SJSA1 (cell line): ENCODE measurements around the gene TRUB1. TPM values are rescaled to one million over a fixed set of nuclear protein-coding genes. Genes with fewer than 3 reads are reported as not detected.
"Not testable (repeated sequence)": the region's sequence is repeated elsewhere in the genome, so short reads cannot be mapped to it uniquely, and the experiment has no call there.

Source experiments
- DNase-seq, 2 experiments: peaks; one replicate each; pipeline ENCODE4 v3.0.0-alpha.2; 2015 to 2020; ENCODE audit warnings: low spot score in 2 of 2, low read depth in 1 of 2
- H3K27ac ChIP-seq: fragments of 250-450 bp; sonication (Bioruptor Pico); 2 replicates; pipeline ENCODE4 v1.5.1; 2020; ENCODE audit warnings: mild to moderate bottlenecking, moderate library complexity
- H3K27me3 ChIP-seq: fragments of 250-450 bp; sonication (Bioruptor Pico); replicated peaks from 2 replicates; pipeline ENCODE4 v1.5.1; 2020; ENCODE audit warnings: mild to moderate bottlenecking, moderate library complexity
- H3K36me3 ChIP-seq: fragments of 250-450 bp; sonication (Bioruptor Pico); 2 replicates; pipeline ENCODE4 v1.5.1; 2020; ENCODE audit warnings: mild to moderate bottlenecking
- H3K4me1 ChIP-seq: fragments of 250-450 bp; sonication (Bioruptor Pico); replicated peaks from 2 replicates; pipeline ENCODE4 v1.6.1; 2021; ENCODE audit warnings: mild to moderate bottlenecking
- H3K4me3 ChIP-seq: fragments of 250-450 bp; sonication (Bioruptor Pico); 2 replicates; pipeline ENCODE4 v1.5.1; 2020; ENCODE audit warnings: mild to moderate bottlenecking
- H3K9me3 ChIP-seq: fragments of 250-450 bp; sonication (Bioruptor Pico); replicated peaks from 2 replicates; pipeline ENCODE4 v1.5.1; 2020; ENCODE audit warnings: mild to moderate bottlenecking
- total RNA-seq: library from RNA; depleted of rRNA; stranded (reverse); fragments of >200 nt; shearing (Covaris generic); gene quantifications from 2 replicates; pipeline ENCODE4 v1.2.3, GENCODE V29; 2014; rRNA removed

The TRUB1 gene
- total RNA-seq = 55.9 and 110 TPM in 2 replicates

DNA sequence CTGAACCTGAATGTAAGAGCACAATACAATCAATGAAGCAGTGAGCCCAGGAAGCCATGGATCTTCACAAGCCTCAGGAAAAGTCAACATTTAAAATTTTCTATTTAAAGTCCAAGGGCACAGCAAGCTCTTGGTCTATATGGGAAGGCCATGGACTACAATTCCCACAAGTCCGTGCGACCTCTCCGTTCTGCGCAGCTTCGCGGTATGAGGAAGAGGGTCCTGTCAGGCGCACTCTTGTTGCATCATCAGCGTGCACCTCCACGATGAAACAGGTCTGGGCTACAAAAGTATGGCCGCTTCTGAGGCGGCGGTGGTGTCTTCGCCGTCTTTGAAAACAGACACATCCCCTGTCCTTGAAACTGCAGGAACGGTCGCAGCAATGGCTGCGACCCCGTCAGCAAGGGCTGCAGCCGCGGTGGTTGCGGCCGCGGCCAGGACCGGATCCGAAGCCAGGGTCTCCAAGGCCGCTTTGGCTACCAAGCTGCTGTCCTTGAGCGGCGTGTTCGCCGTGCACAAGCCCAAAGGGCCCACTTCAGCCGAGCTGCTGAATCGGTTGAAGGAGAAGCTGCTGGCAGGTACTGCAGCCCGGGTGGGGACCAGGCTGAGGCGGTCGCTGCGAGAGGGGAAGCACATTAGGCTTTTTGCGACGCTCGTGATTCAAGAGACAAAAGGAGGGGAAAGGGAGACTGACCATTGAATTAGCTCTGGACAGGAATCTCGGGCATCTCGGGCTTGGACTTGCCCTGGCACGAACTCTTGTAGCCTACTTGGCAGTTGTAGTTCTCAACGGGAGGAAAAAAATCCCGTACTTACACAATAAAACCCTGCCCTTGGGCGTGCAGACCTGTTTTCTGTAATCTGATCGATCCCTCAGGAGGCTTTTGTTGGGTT lies at the start of gene TRUB1:
Gene TRUB1 (plus strand): TSS at position 234 of the 894 bp plus-strand sequence. CDS start 59 bp downstream, at position 293.
- Histone ChIP-seq H3K9me3 (no peaks in the 10 kb centered on the region), H3K36me3 (peaks cover 24% of the 10 kb centered on the region), H3K27me3 (no peaks in the 10 kb centered on the region), H3K4me3 (peak within 1 kb of the TSS; percentile 85), H3K4me1 (peaks cover 22% of the 10 kb centered on the region), H3K27ac (peak within 1 kb of the TSS; percentile 58)
- DNase-seq = peak; percentile 88 to 94

DNA sequence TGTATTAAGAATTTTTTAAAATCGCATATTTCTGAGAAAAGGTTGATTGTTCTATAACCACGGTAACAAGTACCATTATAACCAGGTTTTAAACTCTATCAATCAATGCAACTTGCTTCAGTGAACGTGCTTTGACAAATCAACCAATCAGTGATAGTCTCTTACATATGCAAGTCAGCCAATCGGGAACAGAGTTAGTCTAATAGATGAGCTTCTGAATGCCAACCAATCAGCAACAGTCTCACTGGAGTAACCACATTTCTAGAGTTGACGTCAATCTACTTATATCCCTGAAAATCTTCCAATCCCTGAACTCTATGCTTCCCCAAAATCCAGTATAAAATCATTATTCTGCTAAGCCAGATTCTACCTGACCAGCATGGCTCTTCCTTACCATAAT lies 44.7 kb upstream of the TRUB1 start:
- Histone ChIP-seq H3K36me3 (no peaks in the 10 kb centered on the region), H3K27ac (no peak overlapping the region), H3K4me1 (no peaks in the 10 kb centered on the region), H3K27me3 (no peaks in the 10 kb centered on the region), H3K9me3 (no peaks in the 10 kb centered on the region), H3K4me3 (no peak overlapping the region)
- DNase-seq = no peak

DNA sequence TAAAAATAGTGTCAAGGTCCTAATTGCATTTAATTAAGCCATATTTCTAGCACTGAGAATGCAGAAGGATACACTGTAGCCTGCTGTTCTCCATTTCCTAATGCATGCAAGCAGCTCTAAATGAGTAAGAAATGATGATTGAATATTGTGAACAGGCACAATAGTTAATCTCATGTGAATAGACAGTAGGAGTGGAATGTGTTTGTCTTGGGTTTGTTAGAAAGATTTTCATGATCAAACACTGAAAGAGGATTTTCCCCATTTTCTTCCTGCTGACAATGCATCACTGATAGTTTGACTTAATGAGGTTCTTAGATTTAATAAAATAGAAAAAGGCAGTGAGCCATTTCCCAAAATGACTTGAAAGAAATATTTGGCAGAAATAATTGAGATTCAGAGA lies 43.1 kb upstream of the TRUB1 start:
- no peaks in the 10 kb centered on the region for H3K36me3 ChIP-seq
- no peaks in the 10 kb centered on the region for H3K27me3 ChIP-seq
- H3K9me3 ChIP-seq = no peaks in the 10 kb centered on the region
- no peak overlapping the region for H3K27ac ChIP-seq
- no peak for DNase-seq
- H3K4me3 ChIP-seq = no peak overlapping the region
- H3K4me1 ChIP-seq = no peaks in the 10 kb centered on the region

DNA sequence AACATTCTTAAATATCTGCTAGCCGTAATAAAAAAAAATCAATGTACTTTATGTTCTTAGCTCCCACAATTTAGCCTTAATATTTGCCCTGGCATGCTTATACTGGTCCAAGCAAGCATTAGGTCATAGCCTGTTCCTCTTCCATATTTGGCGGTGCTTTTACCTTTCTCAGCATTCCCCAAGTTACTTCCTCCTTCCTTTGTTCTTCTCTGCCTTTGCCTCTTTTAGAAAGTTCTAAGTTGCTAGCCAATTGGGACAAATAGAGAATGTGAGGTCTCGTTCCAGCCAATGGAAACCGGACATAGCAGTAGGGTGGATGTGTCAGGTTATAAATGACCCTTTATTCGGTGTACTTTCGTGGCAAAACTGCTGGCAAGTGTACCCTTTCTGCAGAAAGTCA lies 41.0 kb upstream of the TRUB1 start:
- H3K4me3 ChIP-seq, H3K36me3 ChIP-seq, H3K27me3 ChIP-seq, DNase-seq, H3K9me3 ChIP-seq, H3K4me1 ChIP-seq, H3K27ac ChIP-seq: not testable (repeated sequence)

DNA sequence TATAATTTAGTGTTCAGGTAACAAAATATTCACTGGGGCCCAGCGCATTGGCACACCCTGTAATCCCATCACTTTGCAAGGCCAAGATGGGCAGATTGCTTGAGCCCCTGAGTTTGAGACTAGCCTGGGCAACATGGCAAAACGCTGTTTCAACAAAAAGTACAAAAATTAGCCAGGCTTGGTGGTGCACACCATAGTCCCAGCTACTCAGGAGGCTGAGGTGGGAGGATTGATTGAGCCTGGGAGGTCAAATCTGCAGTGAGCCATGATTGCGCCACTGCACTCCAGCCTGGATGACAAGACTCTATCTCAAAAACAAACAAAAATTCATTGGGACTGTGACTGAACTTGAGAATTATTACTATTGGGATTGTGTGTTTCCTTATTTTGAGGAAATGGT lies 40.4 kb upstream of the TRUB1 start:
- H3K4me1 ChIP-seq = peaks cover 12% of the 10 kb centered on the region
- no peaks in the 10 kb centered on the region for H3K36me3 ChIP-seq
- no peak overlapping the region for H3K27ac ChIP-seq
- no peaks in the 10 kb centered on the region for H3K9me3 ChIP-seq
- no peaks in the 10 kb centered on the region for H3K27me3 ChIP-seq
- no peak for DNase-seq
- no peak overlapping the region for H3K4me3 ChIP-seq

DNA sequence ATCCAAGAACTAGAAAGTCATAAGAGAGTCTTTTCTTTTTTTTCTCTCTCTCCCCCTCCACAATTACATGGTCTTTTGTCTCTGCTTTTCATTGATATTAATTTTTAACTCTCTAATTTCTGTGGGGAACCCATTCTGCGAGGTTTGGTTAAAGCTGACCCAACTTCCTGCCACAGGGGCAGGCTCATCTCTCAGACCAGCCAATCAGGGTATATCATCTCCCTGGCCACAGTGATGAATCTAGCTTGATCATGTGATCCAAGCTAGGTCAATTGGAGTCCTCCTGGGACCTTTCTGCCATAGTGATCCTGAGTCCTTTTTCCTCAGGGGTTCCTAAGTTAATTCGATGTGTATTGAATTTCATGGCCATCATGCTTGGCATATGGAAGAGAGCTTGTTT lies 38.0 kb upstream of the TRUB1 start:
- no peak overlapping the region for H3K4me3 ChIP-seq
- H3K9me3 ChIP-seq = no peaks in the 10 kb centered on the region
- peaks cover 14% of the 10 kb centered on the region for H3K4me1 ChIP-seq
- H3K36me3 ChIP-seq = no peaks in the 10 kb centered on the region
- no peak overlapping the region for H3K27ac ChIP-seq
- no peaks in the 10 kb centered on the region for H3K27me3 ChIP-seq
- DNase-seq = no peak

DNA sequence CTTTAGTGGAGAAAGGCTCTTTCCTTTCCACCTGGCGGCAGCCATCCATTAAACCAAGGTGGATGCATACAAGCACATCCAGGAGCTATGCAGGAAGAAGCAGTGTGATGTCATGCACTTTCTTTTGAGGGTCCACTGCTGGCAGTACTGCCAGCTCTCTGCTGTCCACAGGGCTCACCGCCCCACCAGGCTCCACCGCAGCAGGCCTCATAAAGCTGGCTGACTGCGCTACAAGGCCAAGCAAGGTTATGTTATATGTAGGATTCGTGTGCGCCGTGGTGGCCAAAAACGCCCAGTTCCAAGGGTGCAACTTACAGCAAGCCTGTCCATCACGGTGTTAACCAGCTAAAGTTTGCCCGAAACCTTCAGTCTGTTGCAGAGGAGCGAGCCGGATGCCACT lies 37.3 kb upstream of the TRUB1 start:
- Histone ChIP-seq H3K4me3 (no peak overlapping the region), H3K9me3 (no peaks in the 10 kb centered on the region), H3K4me1 (peaks cover 15% of the 10 kb centered on the region), H3K27ac (no peak overlapping the region), H3K27me3 (no peaks in the 10 kb centered on the region), H3K36me3 (no peaks in the 10 kb centered on the region)
- no peak for DNase-seq

DNA sequence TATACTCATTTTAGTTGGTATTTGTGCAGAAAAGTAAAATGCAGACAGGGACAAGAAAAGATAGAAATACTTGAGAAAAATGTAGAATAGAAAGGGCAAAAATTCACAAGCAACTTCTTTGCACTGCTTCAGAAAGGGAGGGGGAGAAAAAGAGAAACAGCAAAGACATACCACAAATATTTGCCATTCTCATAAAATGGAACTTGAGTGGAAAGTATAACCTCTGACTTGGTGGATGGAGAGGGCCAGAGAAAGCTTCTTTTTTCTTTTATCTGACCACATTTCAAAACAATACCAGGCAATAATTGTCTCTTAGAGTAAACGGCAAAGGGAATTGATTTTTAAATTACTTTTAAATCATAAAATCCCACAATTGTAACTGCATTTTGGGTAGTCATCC lies 35.8 kb upstream of the TRUB1 start:
- H3K36me3 ChIP-seq = no peaks in the 10 kb centered on the region
- peaks cover 15% of the 10 kb centered on the region for H3K4me1 ChIP-seq
- peak overlapping the region; percentile 4; the same call in 1 of the 2 replicates for H3K27ac ChIP-seq
- DNase-seq = peak in 1 of 2 experiments; percentile 58
- H3K27me3 ChIP-seq = no peaks in the 10 kb centered on the region
- no peaks in the 10 kb centered on the region for H3K9me3 ChIP-seq
- no peak overlapping the region for H3K4me3 ChIP-seq

DNA sequence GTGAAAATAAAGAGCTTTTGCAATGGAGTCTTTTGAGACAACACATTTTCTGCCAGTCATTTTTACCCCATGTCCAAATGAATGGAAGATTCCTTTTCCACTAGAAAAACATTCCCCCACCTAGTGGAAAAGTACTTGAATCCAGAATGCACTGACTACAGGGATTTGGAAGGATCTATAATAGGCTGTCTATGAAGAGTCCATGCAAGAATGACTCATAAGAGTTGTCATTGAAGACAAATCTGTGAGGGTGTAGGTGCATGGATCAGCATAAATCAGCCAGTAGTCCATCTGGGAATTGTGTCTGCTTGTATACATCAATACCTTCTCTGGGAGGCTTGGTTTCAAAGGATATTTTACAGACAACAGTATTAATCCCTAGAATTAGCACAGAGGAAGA lies 32.5 kb upstream of the TRUB1 start:
- Histone ChIP-seq H3K4me3 (no peak overlapping the region), H3K36me3 (no peaks in the 10 kb centered on the region), H3K9me3 (no peaks in the 10 kb centered on the region), H3K27me3 (no peaks in the 10 kb centered on the region), H3K4me1 (peaks cover 15% of the 10 kb centered on the region), H3K27ac (no peak overlapping the region)
- DNase-seq = peak in 1 of 2 experiments; percentile 23

DNA sequence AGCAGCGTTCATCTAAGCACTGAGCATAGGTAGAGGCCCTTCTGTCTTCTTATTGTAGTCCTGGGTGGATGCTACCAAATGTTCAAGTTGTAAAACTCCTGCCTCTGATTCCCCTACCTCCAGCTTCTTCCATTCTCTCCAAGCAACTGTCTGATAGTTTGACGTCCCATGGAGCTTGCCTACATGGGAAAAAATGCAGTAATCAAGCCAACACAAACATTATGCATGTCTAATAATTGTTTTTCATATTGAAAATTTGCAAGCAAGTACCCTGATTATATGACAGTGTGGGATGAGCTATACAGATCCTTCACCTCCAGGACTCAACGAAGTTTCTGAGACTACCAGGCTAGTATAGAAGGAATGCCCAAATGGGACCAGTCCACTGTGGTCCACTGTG lies 31.0 kb upstream of the TRUB1 start:
- no peak overlapping the region for H3K27ac ChIP-seq
- no peaks in the 10 kb centered on the region for H3K27me3 ChIP-seq
- no peak overlapping the region for H3K4me3 ChIP-seq
- no peaks in the 10 kb centered on the region for H3K36me3 ChIP-seq
- no peak for DNase-seq
- peaks cover 10% of the 10 kb centered on the region for H3K4me1 ChIP-seq
- H3K9me3 ChIP-seq = no peaks in the 10 kb centered on the region

DNA sequence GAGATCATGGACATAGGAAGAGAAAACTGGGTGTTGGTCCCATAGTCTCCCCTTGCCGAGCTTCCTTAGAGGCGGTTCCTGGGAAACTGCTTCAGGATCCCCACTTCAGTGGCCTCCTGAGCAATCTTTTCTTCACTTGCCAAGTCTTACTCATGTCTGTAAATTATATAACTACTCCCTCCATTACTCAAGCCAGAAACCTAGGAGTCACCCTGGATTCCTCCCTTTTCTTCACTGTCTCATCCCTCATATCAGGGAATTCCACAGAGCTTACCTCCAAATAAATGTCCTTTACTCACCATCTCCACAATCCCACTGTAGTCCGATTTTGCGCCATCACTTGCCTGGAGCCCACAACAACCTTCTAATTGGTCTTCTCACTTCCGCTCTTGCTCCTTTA lies 29.1 kb upstream of the TRUB1 start:
- Histone ChIP-seq H3K9me3 (no peaks in the 10 kb centered on the region), H3K27me3 (no peaks in the 10 kb centered on the region), H3K4me1 (peaks cover 4% of the 10 kb centered on the region; the same call in 1 of the 2 replicates), H3K4me3 (no peak overlapping the region), H3K36me3 (no peaks in the 10 kb centered on the region), H3K27ac (no peak overlapping the region)
- no peak for DNase-seq

DNA sequence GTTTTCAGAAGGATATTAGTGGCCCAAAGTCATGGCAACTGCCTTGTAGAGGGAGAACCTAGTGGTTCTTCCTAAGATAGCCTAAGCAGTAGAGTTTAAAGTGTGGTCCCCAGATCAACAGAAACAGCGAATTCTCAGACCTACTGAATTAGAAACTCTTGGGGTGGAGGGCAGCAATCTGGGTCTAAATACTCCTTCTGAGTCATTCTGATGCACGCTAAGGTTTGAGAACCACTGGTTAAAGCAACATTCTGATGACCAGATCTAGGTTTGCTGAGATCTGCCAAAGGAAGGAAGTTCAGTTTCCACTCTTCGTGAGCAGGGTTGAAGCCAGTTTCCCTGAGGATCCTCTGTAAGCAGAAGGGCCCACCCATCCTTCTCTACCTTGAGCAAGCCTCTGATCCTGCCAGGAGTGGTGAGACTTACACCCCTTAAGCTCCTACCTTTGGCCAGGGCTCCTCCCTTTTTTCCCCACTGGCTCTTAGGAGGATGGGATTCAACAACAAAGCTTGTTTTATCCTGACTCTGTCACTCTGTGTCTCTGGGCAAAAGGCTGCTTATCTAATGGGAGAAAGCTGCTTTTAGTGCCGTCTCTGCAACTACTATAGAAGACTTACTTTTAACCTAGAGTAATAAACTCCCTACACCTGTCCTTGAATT lies 26.8 kb upstream of the TRUB1 start:
- no peak for DNase-seq
- no peaks in the 10 kb centered on the region for H3K27me3 ChIP-seq
- H3K27ac ChIP-seq = no peak overlapping the region
- no peaks in the 10 kb centered on the region for H3K9me3 ChIP-seq
- H3K4me3 ChIP-seq = no peak overlapping the region
- H3K4me1 ChIP-seq = no peaks in the 10 kb centered on the region
- H3K36me3 ChIP-seq = no peaks in the 10 kb centered on the region

DNA sequence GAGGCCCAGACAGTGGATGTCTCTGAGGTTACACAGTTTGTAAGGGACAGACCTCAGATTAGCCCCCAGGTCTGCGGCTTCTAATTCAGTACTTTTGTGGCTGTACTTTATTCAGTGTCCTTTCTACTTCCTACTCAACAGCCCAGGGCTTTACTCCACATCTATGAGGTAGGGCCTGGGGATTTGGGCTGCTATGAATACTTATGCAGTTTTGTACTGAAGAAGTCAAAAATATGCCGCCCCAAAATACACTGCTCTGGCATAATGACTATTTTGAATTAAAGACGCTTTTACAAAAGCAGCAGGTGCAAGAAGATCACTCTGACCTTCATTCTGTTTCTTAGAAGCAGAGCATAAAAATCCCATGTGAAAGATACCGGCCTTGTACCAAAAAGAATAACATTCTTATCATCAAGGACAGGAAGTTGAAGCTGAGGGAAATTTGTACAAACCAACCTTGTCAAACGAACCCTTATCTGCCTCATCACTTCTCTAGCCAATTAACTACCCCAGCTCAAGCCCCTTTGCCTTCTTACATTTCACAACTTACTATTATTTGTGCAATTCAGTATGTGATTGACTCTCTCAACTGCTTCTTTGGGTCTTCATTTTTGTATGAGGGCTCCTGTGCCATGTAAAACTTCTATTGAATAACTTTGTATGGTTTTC lies 26.1 kb upstream of the TRUB1 start:
- H3K9me3 ChIP-seq = no peaks in the 10 kb centered on the region
- H3K27ac ChIP-seq = no peak overlapping the region
- H3K36me3 ChIP-seq = no peaks in the 10 kb centered on the region
- H3K27me3 ChIP-seq = no peaks in the 10 kb centered on the region
- no peak overlapping the region for H3K4me3 ChIP-seq
- H3K4me1 ChIP-seq = no peaks in the 10 kb centered on the region
- DNase-seq = no peak

DNA sequence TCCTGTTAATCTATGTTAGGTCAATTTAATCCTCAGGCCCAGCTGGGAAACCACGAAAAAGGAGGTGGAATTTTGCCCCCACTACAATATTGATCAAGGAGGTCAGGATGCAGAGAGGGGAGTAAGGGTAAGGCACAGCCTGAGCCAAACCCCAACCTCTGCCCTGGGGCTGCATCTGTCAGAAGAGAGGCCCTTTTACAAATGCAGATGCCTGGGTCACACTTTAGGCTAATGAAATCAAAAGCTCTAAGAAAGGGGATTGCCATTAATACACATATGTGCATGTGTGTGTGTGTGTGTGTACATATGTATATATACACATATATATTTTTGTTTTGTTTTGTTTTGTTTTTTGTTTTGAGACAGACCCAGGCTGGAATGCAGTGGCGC lies 25.5 kb upstream of the TRUB1 start:
- H3K36me3 ChIP-seq = no peaks in the 10 kb centered on the region
- no peaks in the 10 kb centered on the region for H3K4me1 ChIP-seq
- no peak overlapping the region for H3K27ac ChIP-seq
- no peaks in the 10 kb centered on the region for H3K27me3 ChIP-seq
- no peak for DNase-seq
- no peak overlapping the region for H3K4me3 ChIP-seq
- no peaks in the 10 kb centered on the region for H3K9me3 ChIP-seq
